Fibroblast of skin of left quadriceps (primary cell): ENCODE measurements around the gene S100A12.

Experiments
- DNase-seq, 2 experiments: peaks; one replicate each; pipeline ENCODE4 v3.0.0-alpha.2; 2013; ENCODE audit warnings: low read depth in 2 of 2

The S100A12 gene

DNA sequence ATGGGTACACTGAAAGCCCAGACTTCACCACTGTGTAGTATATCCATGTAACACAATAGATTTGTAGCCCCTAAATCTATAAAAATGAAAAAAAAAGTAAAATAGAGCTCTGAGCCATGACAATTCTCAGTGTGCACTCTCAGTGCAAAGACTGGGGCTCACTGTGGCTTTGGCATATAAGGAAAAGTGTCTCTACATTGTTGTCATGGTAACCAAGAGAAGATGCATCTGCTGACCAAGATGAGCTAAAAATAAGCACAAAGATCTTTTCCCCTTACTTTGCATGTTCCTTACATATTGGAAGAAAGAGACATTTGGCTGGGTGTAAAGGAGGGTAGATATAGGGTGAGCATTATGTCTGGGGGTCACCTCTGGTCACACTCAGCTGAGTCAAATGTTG, 38.8 kb downstream of the S100A12 start:
- DNase-seq, result no peak

DNA sequence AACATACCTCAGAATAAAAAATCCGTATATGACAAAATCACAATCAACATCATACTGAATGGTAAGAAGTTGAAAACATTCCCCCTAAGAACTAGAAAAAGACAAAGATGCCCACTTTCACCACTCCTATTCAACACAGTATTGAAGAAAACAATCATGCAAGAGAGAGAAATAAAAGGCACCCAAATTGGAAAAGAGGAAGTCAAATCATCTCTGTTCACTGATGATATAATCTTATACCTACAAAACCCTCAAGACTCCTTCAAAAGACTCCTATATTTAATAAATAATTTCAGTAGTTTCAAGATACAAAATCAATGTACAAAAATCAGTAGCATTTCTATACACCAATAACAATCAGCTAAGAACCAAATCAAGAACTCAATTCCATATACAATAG, 41.5 kb downstream of the S100A12 start:
- DNase-seq, result no peak

DNA sequence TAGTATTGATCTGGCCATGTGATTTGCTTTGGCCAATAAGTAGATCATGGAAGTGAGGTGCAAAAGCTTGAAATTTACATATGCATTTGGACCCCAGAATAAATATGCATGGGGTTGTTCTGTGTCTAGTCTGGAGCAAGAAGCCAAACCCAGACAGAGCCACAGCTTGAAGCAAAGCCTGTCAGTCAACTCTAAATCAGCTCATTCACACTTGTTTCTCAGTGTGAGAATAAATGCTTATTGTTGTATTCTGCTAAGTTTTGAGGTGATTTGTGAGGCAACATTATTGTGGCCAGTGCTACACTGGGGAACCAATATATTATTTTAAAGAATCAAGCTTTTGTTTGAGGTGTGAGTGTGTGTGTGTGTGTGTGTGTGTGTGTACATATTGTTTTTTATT, 50.5 kb downstream of the S100A12 start:
- DNase-seq, result no peak
